PC-9 (cell line): Measurements from ENCODE around the gene LAMTOR2. TPM values are rescaled to one million over a fixed set of nuclear protein-coding genes. Genes with fewer than 3 reads are reported as not detected.

ENCODE experiments used
- BruUV-seq: library from RNA; stranded (reverse); fragments of 400-500 nt; replicated peaks from 2 replicates; lab custom pipeline; 2021; lab: Mats Ljungman, UMichigan
- CTCF ChIA-PET: fragments of 300-600 bp; sonication (Branson Sonifier 250); formaldehyde crosslinking; loops from one replicate; lab custom pipeline; 2022; ENCODE audit warnings: antibody characterized with exemption; lab: Charles Lee
- POLR2A ChIA-PET: fragments of 300-600 bp; sonication (Branson Sonifier 250); formaldehyde crosslinking; loops from one replicate; lab custom pipeline; 2022; ENCODE audit warnings: antibody characterized with exemption; ENCODE audit not compliant: unreplicated experiment; lab: Charles Lee
- DNase-seq, 2 experiments: peaks; one replicate each; pipeline versions ENCODE4 v3.0.0 to v3.0.0-alpha.2; 2015 to 2022; ENCODE audit warnings: mixed read lengths in 1 of 2
- H2AFZ ChIP-seq: fragments of 200-600 bp; sonication (generic); 2 replicates; pipeline ENCODE4 v1.8.1; 2017; ENCODE audit warnings: antibody characterized with exemption
- H3F3A ChIP-seq: fragments of 200-600 bp; sonication (generic); 2 replicates; pipeline ENCODE4 v1.8.1; 2017; ENCODE audit warnings: antibody characterized with exemption, mild to moderate bottlenecking, low read depth; ENCODE audit not compliant: insufficient read depth
- H3K27ac ChIP-seq: fragments of 200-600 bp; sonication (generic); 2 replicates; pipeline ENCODE4 v1.6.1; 2016; ENCODE audit warnings: mixed run types
- H3K27me3 ChIP-seq: fragments of 200-600 bp; sonication (generic); 2 replicates; pipeline ENCODE4 v1.6.1; 2016; ENCODE audit warnings: low read depth, mixed run types; ENCODE audit not compliant: insufficient read depth
- H3K36me3 ChIP-seq: fragments of 200-600 bp; sonication (generic); 2 replicates; pipeline ENCODE4 v1.6.1; 2016; ENCODE audit warnings: low read depth, mixed run types
- H3K4me1 ChIP-seq: fragments of 200-600 bp; sonication (generic); replicated peaks from 2 replicates; pipeline ENCODE4 v1.6.1; 2016; ENCODE audit warnings: mixed run types; ENCODE audit not compliant: insufficient read depth
- H3K4me2 ChIP-seq: fragments of 200-600 bp; sonication (generic); 2 replicates; pipeline ENCODE4 v1.6.1; 2017; ENCODE audit warnings: mixed run types
- H3K4me3 ChIP-seq: fragments of 200-600 bp; sonication (generic); 2 replicates; pipeline ENCODE4 v1.6.1; 2016; ENCODE audit warnings: mixed run types
- H3K79me2 ChIP-seq: fragments of 200-600 bp; sonication (generic); 2 replicates; pipeline ENCODE4 v1.6.1; 2017; ENCODE audit warnings: low read depth, mixed run types
- H3K9me2 ChIP-seq: fragments of 200-600 bp; sonication (generic); 2 replicates; pipeline ENCODE4 v1.8.1; 2017; ENCODE audit warnings: mild to moderate bottlenecking; ENCODE audit not compliant: insufficient read depth
- H3K9me3 ChIP-seq: fragments of 200-600 bp; sonication (generic); 2 replicates; pipeline ENCODE4 v1.8.1; 2016; ENCODE audit warnings: low read depth; ENCODE audit not compliant: insufficient read depth
- H4K20me1 ChIP-seq: fragments of 200-600 bp; sonication (generic); 2 replicates; pipeline ENCODE4 v1.8.1; 2017; ENCODE audit not compliant: insufficient read depth
- CTCF ChIP-seq: fragments of 200-600 bp; sonication (generic); conservative IDR thresholded peaks from 2 replicates; pipeline ENCODE4 v1.6.1; 2017; ENCODE audit warnings: mixed run types, antibody characterized with exemption, mild to moderate bottlenecking, moderate library complexity
- EZH2 ChIP-seq: fragments of 200-600 bp; sonication (generic); IDR thresholded peaks from 2 replicates; pipeline ENCODE4 v1.8.0; 2017; ENCODE audit warnings: antibody characterized with exemption, low read depth
- intact Hi-C: fragments of 100-400 bp; cut with micrococcal nuclease; formaldehyde crosslinking; loops from one replicate; pipeline ENCODE4 v1.10.0; 2022; ENCODE audit not compliant: unreplicated experiment
- total RNA-seq: library from RNA; stranded (reverse); gene quantifications from 2 replicates; pipeline ENCODE4 v1.2.3, GENCODE V29; 2021

Gene LAMTOR2
- total RNA-seq, 1 experiment from 2014 or later: 76.8 TPM

- H4K20me1 ChIP-seq: 0 out of 2 replicates have a peak, but pooled peaks cover 6% of the 10 kb centered on the region
- POLR2A ChIA-PET: no interaction called here
- peaks cover 5% of the 10 kb centered on the region; the same call in 1 of the 2 replicates for H3K4me1 ChIP-seq
- H3K9me3 ChIP-seq: no peaks in the 10 kb centered on the region
- no peak overlapping the region for H2AFZ ChIP-seq
- no peaks in the 10 kb centered on the region for H3K9me2 ChIP-seq
- no peak for DNase-seq
- TF ChIP-seq CTCF (no peak), EZH2 (no peak)
- no peak overlapping the region for H3K27ac ChIP-seq
- H3K4me2 ChIP-seq: no peak overlapping the region
- CTCF ChIA-PET: no interaction called here
- peaks cover 6% of the 10 kb centered on the region for H3F3A ChIP-seq
- BruUV-seq: no TSS peak
- H3K36me3 ChIP-seq: 0 out of 2 replicates have a peak, but pooled peaks cover 9% of the 10 kb centered on the region
- no peaks in the 10 kb centered on the region for H3K27me3 ChIP-seq
- intact Hi-C loops: no loop called here
- H3K4me3 ChIP-seq: no peak overlapping the region
- peaks cover 34% of the 10 kb centered on the region for H3K79me2 ChIP-seq
These were observed 4.2 kb upstream of the LAMTOR2 start for GRCh38 chr1:156050376-156050775.

GRCh38 chr1:156051011-156051725, 3.4 kb upstream of the LAMTOR2 start:
- H3F3A ChIP-seq: peaks cover 6% of the 10 kb centered on the region
- no peaks in the 10 kb centered on the region for H3K27me3 ChIP-seq
- no peak overlapping the region for H2AFZ ChIP-seq
- no peaks in the 10 kb centered on the region for H3K9me3 ChIP-seq
- H3K4me3 ChIP-seq: no peak overlapping the region
- no peak overlapping the region for H3K27ac ChIP-seq
- no peak for TF ChIP-seq CTCF
- TF ChIP-seq EZH2: no peak
- H3K79me2 ChIP-seq: peaks cover 38% of the 10 kb centered on the region
- BruUV-seq: no TSS peak
- POLR2A ChIA-PET: no interaction called here
- peaks cover 11% of the 10 kb centered on the region; the same call in 1 of the 2 replicates for H3K4me1 ChIP-seq
- H3K9me2 ChIP-seq: no peaks in the 10 kb centered on the region
- CTCF ChIA-PET: interaction anchor here (0.6 kb wide), 1 partner anchor 42 kb away, joined by 15 read pairs; no protein-coding TSS in a partner anchor
- no peak overlapping the region for H3K4me2 ChIP-seq
- 0 out of 2 replicates have a peak, but pooled peaks cover 9% of the 10 kb centered on the region for H3K36me3 ChIP-seq
- no peak for DNase-seq
- 0 out of 2 replicates have a peak, but pooled peaks cover 6% of the 10 kb centered on the region for H4K20me1 ChIP-seq
- intact Hi-C loops: no loop called here

GRCh38 chr1:156052862-156053767, 1.5 kb upstream of the LAMTOR2 start:
- Histone ChIP-seq H4K20me1 (0 out of 2 replicates have a peak, but pooled peaks cover 6% of the 10 kb centered on the region), H2AFZ (peak overlapping the region; percentile 76), H3K27me3 (no peaks in the 10 kb centered on the region), H3K4me1 (peaks cover 11% of the 10 kb centered on the region; the same call in 1 of the 2 replicates), H3K36me3 (0 out of 2 replicates have a peak, but pooled peaks cover 9% of the 10 kb centered on the region), H3K9me3 (no peaks in the 10 kb centered on the region), H3F3A (peaks cover 6% of the 10 kb centered on the region), H3K27ac (no peak overlapping the region), H3K9me2 (no peaks in the 10 kb centered on the region), H3K4me2 (peak overlapping the region; percentile 54), H3K4me3 (peak overlapping the region; percentile 84), H3K79me2 (peaks cover 38% of the 10 kb centered on the region)
- peak; percentile 48 to 58 for DNase-seq
- intact Hi-C loops: no loop called here
- CTCF ChIA-PET: interaction anchor here (1.0 kb wide), 1 partner anchor 121 kb away, joined by 16 read pairs; no protein-coding TSS in a partner anchor
- TF ChIP-seq CTCF: peak; percentile 30; the same call in 1 of the 2 replicates
- no peak for TF ChIP-seq EZH2
- BruUV-seq: no TSS peak
- POLR2A ChIA-PET: no interaction called here
